DMS153 (cell line): Measurements from ENCODE around the gene LATS1.
"Not testable (repeated sequence)": the region's sequence is repeated elsewhere in the genome, so short reads cannot be mapped to it uniquely, and the experiment has no call there.

Experiments used
- DNase-seq: peaks from one replicate; lab custom pipeline; 2025; lab: John Stamatoyannopoulos, UW

LATS1 gene

GRCh38 chr6:149717588-149718458 is at the start of gene LATS1:
LATS1 (minus strand) TSS chr6:149718101; CDS start chr6:149702126, 15,975 bp downstream.
- DNase-seq = peak; percentile 62

- no peak for DNase-seq
Observed at GRCh38 chr6:149766156-149766769, 48.4 kb upstream of the LATS1 start.

- DNase-seq = no peak
Observed at GRCh38 chr6:149763866-149764265, 46.0 kb upstream of the LATS1 start.

- no peak for DNase-seq
Observed at GRCh38 chr6:149761438-149761837, 43.5 kb upstream of the LATS1 start.

- DNase-seq = no peak
Observed at GRCh38 chr6:149756261-149756636, 38.3 kb upstream of the LATS1 start.

GRCh38 chr6:149755300-149756260 is 37.7 kb upstream of the LATS1 start:
- DNase-seq = no peak

- DNase-seq = no peak
Observed at GRCh38 chr6:149754548-149754947, 36.6 kb upstream of the LATS1 start.

GRCh38 chr6:149753374-149753637 is 35.4 kb upstream of the LATS1 start:
- not testable (repeated sequence) for DNase-seq

GRCh38 chr6:149752600-149753373 is 34.9 kb upstream of the LATS1 start:
- no peak for DNase-seq

GRCh38 chr6:149751920-149752319 is 34.0 kb upstream of the LATS1 start:
- DNase-seq = not testable (repeated sequence)

GRCh38 chr6:149751239-149751638 is 33.3 kb upstream of the LATS1 start:
- no peak for DNase-seq

- DNase-seq = peak; percentile 7
Observed at GRCh38 chr6:149750136-149750609, 32.3 kb upstream of the LATS1 start.

GRCh38 chr6:149749594-149750135 is 31.8 kb upstream of the LATS1 start, which contains the start of gene PCMT1:
PCMT1 (plus strand) TSS chr6:149749741; CDS start chr6:149749902, 161 bp downstream.
- DNase-seq = peak; percentile 66

- DNase-seq = not testable (repeated sequence)
Observed at GRCh38 chr6:149749082-149749593, 31.2 kb upstream of the LATS1 start.

GRCh38 chr6:149746147-149746946 is 28.4 kb upstream of the LATS1 start, which contains the start of gene NUP43:
NUP43 (minus strand) TSS chr6:149746529; CDS start chr6:149746495, 34 bp downstream.
- peak; percentile 88 for DNase-seq

GRCh38 chr6:149745252-149745651 is 27.4 kb upstream of the LATS1 start:
- DNase-seq = not testable (repeated sequence)

GRCh38 chr6:149734915-149735314 is 17.0 kb upstream of the LATS1 start:
- no peak for DNase-seq

- no peak for DNase-seq
Observed at GRCh38 chr6:149733089-149733720, 15.3 kb upstream of the LATS1 start.

GRCh38 chr6:149729824-149730223 is 11.9 kb upstream of the LATS1 start:
- DNase-seq = no peak
